ENCODE data around the gene SGMS1.

- TF ChIP-seq CTCF (optimal IDR thresholded peaks at IDR 0.05 in 1 of 3, IDR thresholded peaks at IDR 0.05 in 1 of 3, conservative IDR thresholded peaks at IDR 0.05 in 1 of 3; ENCODE audit: extremely low read depth in 1 of 3, insufficient read depth in 2 of 3, low read length in 3 of 3) (no peak), EZH2 (IDR thresholded peaks at IDR 0.05; ENCODE audit: low read length) (no peak)
These were observed 108.8 kb downstream of the SGMS1 start for GRCh38 chr10:50514995-50515394.
